Mononuclear cell (primary cell): ENCODE results near the gene ENOX1. TPM values are rescaled to one million over a fixed set of nuclear protein-coding genes. Genes with fewer than 3 reads are reported as not detected.

Experiments
- H3K27me3 ChIP-seq: 2 replicates; pipeline ENCODE4 v1.6.0; 2011; ENCODE audit warnings: low read length, control low read depth; ENCODE audit not compliant: insufficient read depth
- H3K4me1 ChIP-seq: 2 replicates; pipeline ENCODE4 v1.5.1; 2011; ENCODE audit warnings: mild to moderate bottlenecking, low read length, control low read depth; ENCODE audit not compliant: insufficient read depth
- H3K4me3 ChIP-seq: 2 replicates; pipeline ENCODE4 v1.5.1; 2011; ENCODE audit warnings: mild to moderate bottlenecking, low read length, moderate library complexity
- H3K9me3 ChIP-seq: 2 replicates; pipeline ENCODE4 v1.5.1; 2011; ENCODE audit warnings: low read depth, mild to moderate bottlenecking, control low read depth, low read length
- total RNA-seq: library from RNA; depleted of rRNA; stranded (reverse); fragments of >200 nt; gene quantifications from one replicate; pipeline ENCODE4 v1.2.3, GENCODE V29; 2012

The ENOX1 gene
- total RNA-seq, 1 donor: under 0.01 TPM

DNA sequence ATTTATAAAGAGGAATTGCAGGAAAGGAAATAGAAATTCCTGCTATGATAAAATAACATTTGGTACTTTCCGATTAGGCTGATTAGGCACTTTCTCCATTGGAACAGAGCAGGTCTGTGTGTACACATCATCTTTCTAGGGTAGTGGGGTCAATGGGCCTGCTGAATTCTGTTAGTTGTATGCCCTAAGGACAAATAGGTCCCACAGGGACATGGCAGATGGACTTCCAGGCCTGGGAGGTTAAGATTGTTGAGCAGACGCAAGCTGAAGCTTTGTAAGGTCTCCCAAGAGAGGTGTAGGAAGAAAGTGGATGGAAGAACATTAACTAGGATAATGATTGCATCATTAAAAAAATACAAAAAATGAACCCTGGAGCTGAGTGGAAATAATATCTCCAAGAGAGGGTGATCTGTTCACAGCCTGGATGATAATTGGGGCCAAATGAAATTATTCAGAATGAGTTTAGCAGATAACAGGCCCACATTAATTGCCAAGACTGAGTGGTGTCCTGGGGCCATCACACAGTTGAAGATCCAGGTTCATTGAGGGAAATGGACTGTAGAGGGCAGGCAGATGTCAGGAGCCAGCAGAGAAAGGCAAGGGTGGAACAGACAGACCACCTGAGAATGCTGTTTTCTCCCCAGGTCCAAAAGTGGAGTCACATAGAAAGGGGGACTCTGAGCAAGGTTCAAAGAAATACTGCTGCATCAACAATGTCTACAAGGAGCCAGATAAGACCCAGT is 548.3 kb downstream of the ENOX1 start:
- Histone ChIP-seq H3K27me3 (no peaks in the 10 kb centered on the region), H3K4me3 (no peak overlapping the region), H3K9me3 (no peaks in the 10 kb centered on the region), H3K4me1 (no peaks in the 10 kb centered on the region)

DNA sequence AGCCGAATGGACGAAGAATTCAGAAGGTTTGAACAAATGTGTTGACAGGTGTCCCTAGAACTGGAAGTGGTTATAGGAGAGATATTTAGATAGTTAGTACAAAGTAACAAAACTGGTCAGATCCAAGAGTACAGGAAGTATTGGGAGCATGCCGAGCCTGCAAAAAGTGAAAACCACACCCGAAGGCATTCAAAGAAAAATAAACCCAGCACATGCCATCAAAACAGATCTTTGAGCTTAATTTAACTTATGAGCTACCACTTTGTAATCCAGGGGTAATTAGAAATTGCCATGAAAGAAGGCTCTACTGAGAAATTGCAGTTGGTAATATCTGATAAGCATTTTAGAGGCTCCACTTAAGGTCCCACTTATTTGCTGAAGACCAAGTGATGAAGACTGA is 549.2 kb downstream of the ENOX1 start:
- Histone ChIP-seq H3K9me3 (no peaks in the 10 kb centered on the region), H3K4me1 (no peaks in the 10 kb centered on the region), H3K27me3 (no peaks in the 10 kb centered on the region), H3K4me3 (no peak overlapping the region)

GRCh38 chr13:43235028-43235427 is 551.7 kb downstream of the ENOX1 start:
- no peaks in the 10 kb centered on the region for H3K4me1 ChIP-seq
- H3K27me3 ChIP-seq: no peaks in the 10 kb centered on the region
- H3K4me3 ChIP-seq: no peak overlapping the region
- H3K9me3 ChIP-seq: no peaks in the 10 kb centered on the region

GRCh38 chr13:43232873-43233265 is 553.9 kb downstream of the ENOX1 start:
- no peaks in the 10 kb centered on the region for H3K27me3 ChIP-seq
- H3K4me1 ChIP-seq: no peaks in the 10 kb centered on the region
- H3K4me3 ChIP-seq: no peak overlapping the region
- no peaks in the 10 kb centered on the region for H3K9me3 ChIP-seq

GRCh38 chr13:43232144-43232872 is 554.5 kb downstream of the ENOX1 start:
- no peaks in the 10 kb centered on the region for H3K9me3 ChIP-seq
- no peaks in the 10 kb centered on the region for H3K4me1 ChIP-seq
- H3K4me3 ChIP-seq: no peak overlapping the region
- no peaks in the 10 kb centered on the region for H3K27me3 ChIP-seq

GRCh38 chr13:43230989-43231388 is 555.8 kb downstream of the ENOX1 start:
- H3K9me3 ChIP-seq: no peaks in the 10 kb centered on the region
- H3K4me1 ChIP-seq: no peaks in the 10 kb centered on the region
- H3K27me3 ChIP-seq: no peaks in the 10 kb centered on the region
- no peak overlapping the region for H3K4me3 ChIP-seq

- Histone ChIP-seq H3K27me3 (no peaks in the 10 kb centered on the region), H3K9me3 (no peaks in the 10 kb centered on the region), H3K4me3 (no peak overlapping the region), H3K4me1 (no peaks in the 10 kb centered on the region)
Measured at GRCh38 chr13:43229506-43229905, 557.3 kb downstream of the ENOX1 start.

GRCh38 chr13:43227721-43228120 is 559.1 kb downstream of the ENOX1 start:
- Histone ChIP-seq H3K4me1 (no peaks in the 10 kb centered on the region), H3K4me3 (no peak overlapping the region), H3K27me3 (no peaks in the 10 kb centered on the region), H3K9me3 (no peaks in the 10 kb centered on the region)

GRCh38 chr13:43223216-43223615 is 563.6 kb downstream of the ENOX1 start:
- Histone ChIP-seq H3K4me1 (no peaks in the 10 kb centered on the region), H3K27me3 (no peaks in the 10 kb centered on the region), H3K4me3 (no peak overlapping the region), H3K9me3 (no peaks in the 10 kb centered on the region)

GRCh38 chr13:43222086-43222485 is 564.7 kb downstream of the ENOX1 start:
- H3K27me3 ChIP-seq: no peaks in the 10 kb centered on the region
- H3K4me1 ChIP-seq: no peaks in the 10 kb centered on the region
- no peak overlapping the region for H3K4me3 ChIP-seq
- H3K9me3 ChIP-seq: no peaks in the 10 kb centered on the region

DNA sequence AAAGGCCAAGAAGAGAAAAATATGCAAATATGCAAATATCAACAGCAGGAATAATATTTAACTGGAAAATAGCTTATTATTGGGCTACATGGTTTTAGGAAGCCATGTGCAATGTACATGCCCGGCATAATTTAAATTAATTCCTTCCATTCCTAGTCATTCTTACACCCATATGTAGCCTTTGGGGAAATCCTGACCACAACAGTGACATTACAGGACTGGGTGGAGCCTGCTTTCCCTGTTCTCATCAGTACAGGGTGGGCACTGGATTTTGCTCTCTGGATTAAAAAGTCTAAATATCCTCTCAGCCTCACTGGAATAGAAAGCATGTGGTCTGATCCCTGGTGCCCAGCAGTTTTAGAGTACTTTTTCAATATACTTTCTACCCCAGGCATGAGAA is 565.2 kb downstream of the ENOX1 start:
- H3K4me1 ChIP-seq: no peaks in the 10 kb centered on the region
- no peaks in the 10 kb centered on the region for H3K27me3 ChIP-seq
- H3K9me3 ChIP-seq: no peaks in the 10 kb centered on the region
- H3K4me3 ChIP-seq: no peak overlapping the region

DNA sequence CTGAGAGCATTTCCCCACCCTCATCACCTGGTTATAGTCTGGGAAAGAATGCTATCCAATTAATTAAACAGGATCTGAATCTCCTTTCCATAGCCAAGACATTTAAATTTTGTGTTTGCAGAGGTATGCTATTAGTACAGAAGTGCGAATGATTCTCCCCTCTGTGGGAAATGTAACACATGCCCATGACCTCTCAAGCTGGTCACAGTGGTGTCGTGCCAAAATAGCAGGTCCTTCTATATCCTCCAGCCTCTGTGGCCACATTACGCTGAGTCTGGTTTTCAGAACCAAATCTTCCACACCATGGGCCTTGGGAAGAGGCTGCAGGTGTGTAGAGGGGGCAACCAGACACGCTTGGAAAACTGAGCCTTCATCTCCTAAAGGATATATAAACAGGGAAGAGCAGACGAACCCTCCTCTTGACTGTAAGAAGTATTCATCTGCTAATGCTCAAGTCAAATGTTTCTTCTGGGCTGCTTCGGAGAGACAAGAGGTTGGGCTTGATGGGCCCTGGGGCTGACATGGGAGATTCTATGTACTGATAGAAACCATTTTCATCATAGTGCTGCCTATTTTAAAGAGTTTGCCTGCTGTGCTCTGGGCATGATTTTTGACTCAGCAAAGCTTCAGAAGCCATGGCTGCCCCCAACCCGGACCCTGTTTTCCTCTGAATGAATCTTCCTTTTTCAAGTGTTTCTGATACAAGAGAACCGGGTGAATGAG is 565.7 kb downstream of the ENOX1 start:
- Histone ChIP-seq H3K9me3 (no peaks in the 10 kb centered on the region), H3K4me3 (no peak overlapping the region), H3K4me1 (no peaks in the 10 kb centered on the region), H3K27me3 (no peaks in the 10 kb centered on the region)

- no peaks in the 10 kb centered on the region for H3K27me3 ChIP-seq
- no peak overlapping the region for H3K4me3 ChIP-seq
- H3K4me1 ChIP-seq: no peaks in the 10 kb centered on the region
- H3K9me3 ChIP-seq: no peaks in the 10 kb centered on the region
Measured at GRCh38 chr13:43214124-43214523, 572.6 kb downstream of the ENOX1 start.

DNA sequence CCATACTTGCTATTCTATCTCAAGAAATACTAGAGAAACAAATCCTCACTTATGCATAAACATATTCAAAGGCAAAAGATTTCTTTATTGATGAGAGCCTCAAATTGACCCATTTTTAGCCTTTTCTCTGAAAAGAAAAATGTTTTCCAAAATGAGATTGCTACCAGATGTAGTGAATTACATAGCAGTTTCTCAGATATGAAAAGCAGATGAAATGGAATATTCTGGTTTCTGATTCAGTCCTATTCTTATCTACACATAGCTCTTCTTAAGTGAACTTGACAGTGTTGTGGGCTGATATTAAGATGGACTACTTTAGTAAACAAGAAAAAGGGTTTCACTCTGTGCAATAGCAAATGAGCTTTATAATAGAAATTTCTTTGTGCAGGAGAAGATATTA is 579.9 kb downstream of the ENOX1 start:
- Histone ChIP-seq H3K9me3 (no peaks in the 10 kb centered on the region), H3K4me3 (no peak overlapping the region), H3K27me3 (no peaks in the 10 kb centered on the region), H3K4me1 (no peaks in the 10 kb centered on the region)

DNA sequence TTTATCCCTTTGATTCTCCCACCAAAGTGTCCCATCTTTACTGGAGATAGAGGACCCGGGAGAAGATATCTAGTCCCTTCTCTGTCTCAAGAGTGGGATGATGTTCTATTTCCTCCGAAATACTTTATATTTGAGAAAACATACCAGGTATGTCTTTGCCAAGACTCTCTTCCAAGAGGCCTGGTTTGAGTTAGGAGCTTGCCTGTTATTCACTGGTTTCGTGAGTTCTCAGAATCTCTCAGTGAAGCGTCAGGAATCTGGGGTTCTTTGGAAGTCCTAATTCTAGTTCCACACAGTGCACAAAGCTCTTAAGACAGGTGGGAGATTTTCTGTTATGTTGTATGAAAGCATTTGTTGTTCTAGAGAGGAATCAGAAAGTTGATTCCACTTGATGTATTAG is 581.4 kb downstream of the ENOX1 start:
- H3K4me1 ChIP-seq: no peaks in the 10 kb centered on the region
- H3K9me3 ChIP-seq: no peaks in the 10 kb centered on the region
- H3K4me3 ChIP-seq: no peak overlapping the region
- H3K27me3 ChIP-seq: no peaks in the 10 kb centered on the region
